Neural crest cell (in vitro differentiated cells): ENCODE results near the gene ADAM17. TPM values are rescaled to one million over a fixed set of nuclear protein-coding genes. Genes with fewer than 3 reads are reported as not detected.

Experiments
- DNase-seq: peaks from one replicate; pipeline ENCODE4 v3.0.0; 2021; ENCODE audit warnings: low read depth, mixed read lengths, low spot score
- H3K27ac Mint-ChIP-seq: one replicate; pipeline ENCODE4 v1.8.0; 2021; ENCODE audit warnings: mild to moderate bottlenecking, mixed read lengths; ENCODE audit not compliant: unreplicated experiment
- H3K27me3 Mint-ChIP-seq: 2 replicates; pipeline ENCODE4 v1.8.0; 2021; ENCODE audit warnings: low read depth, mild to moderate bottlenecking, mixed read lengths
- H3K36me3 Mint-ChIP-seq: 2 replicates; pipeline ENCODE4 v1.8.0; 2021; ENCODE audit warnings: low read depth, mild to moderate bottlenecking, mixed read lengths
- H3K4me1 Mint-ChIP-seq: 2 replicates; pipeline ENCODE4 v1.8.0; 2021; ENCODE audit warnings: mixed read lengths
- H3K4me3 Mint-ChIP-seq: one replicate; pipeline ENCODE4 v1.8.0; 2021; ENCODE audit warnings: mild to moderate bottlenecking, mixed read lengths
- H3K9me3 Mint-ChIP-seq: 2 replicates; pipeline ENCODE4 v1.8.0; 2021; ENCODE audit warnings: mixed read lengths
- CTCF ChIP-seq: fragments of 200-600 bp; sonication (generic); conservative IDR thresholded peaks from 2 replicates; pipeline ENCODE4 v1.5.0; 2021; ENCODE audit warnings: antibody characterized with exemption, mild to moderate bottlenecking
- total RNA-seq: library from RNA; stranded (reverse); gene quantifications from 2 replicates; pipeline ENCODE4 v1.2.1, GENCODE V29; 2021

ADAM17 gene
- total RNA-seq, 1 donor from 2014 or later, result 39.6 TPM

- Mint-ChIP-seq H3K4me1 (no peaks in the 10 kb centered on the region), H3K27me3 (no peaks in the 10 kb centered on the region), H3K36me3 (peaks cover 20% of the 10 kb centered on the region), H3K9me3 (no peaks in the 10 kb centered on the region), H3K4me3 (no peak overlapping the region), H3K27ac (no peak overlapping the region)
- DNase-seq, result no peak
- no peak for TF ChIP-seq CTCF
Observed at GRCh38 chr2:9443526-9443925, 112.1 kb downstream of the ADAM17 start.

- Mint-ChIP-seq H3K27me3 (no peaks in the 10 kb centered on the region), H3K4me1 (no peaks in the 10 kb centered on the region), H3K4me3 (no peak overlapping the region), H3K9me3 (no peaks in the 10 kb centered on the region), H3K27ac (no peak overlapping the region), H3K36me3 (peaks cover 26% of the 10 kb centered on the region)
- no peak for DNase-seq
- no peak for TF ChIP-seq CTCF
Observed at GRCh38 chr2:9441556-9441955, 114.1 kb downstream of the ADAM17 start.

DNA sequence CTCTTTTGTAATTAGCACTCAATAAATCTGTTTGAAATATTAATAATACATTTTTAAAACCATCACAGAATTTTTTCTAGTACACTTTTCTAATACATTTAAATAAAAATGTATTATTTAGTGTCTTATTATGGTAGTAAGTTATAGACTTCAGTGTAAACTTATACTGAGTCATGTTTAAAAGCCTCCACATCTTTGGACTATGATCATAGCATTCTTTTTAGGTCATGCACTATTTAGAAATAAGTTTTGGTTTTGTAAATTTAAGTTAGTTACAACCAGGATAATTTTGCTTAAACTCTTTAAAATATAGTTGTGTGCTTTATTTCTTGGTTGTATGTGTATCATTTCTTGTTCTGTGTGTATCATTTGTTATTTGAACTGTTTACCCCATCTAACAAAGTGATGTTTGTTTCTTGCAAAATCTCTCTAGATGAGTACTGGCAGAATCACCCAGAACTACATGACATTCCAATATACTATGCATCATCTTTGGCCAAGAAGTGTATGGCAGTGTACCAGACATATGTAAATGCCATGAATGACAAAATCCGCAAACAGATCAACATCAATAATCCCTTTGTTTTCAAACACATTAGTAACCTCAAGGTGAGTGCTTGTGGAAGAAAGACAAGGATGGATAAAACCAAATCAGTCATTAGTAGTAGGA is 115.4 kb downstream of the ADAM17 start:
- Mint-ChIP-seq H3K36me3 (peaks cover 22% of the 10 kb centered on the region), H3K27ac (no peak overlapping the region)

GRCh38 chr2:9439536-9439935 is 116.1 kb downstream of the ADAM17 start:
- no peaks in the 10 kb centered on the region for H3K27me3 Mint-ChIP-seq
- no peaks in the 10 kb centered on the region for H3K9me3 Mint-ChIP-seq
- H3K4me3 Mint-ChIP-seq, result no peak overlapping the region
- H3K27ac Mint-ChIP-seq, result no peak overlapping the region
- H3K36me3 Mint-ChIP-seq, result peaks cover 21% of the 10 kb centered on the region
- DNase-seq, result no peak
- H3K4me1 Mint-ChIP-seq, result no peaks in the 10 kb centered on the region
- no peak for TF ChIP-seq CTCF

More for the DNA sequence above, 115.4 kb downstream of the ADAM17 start:
- no peak for DNase-seq
- Mint-ChIP-seq H3K4me1 (no peaks in the 10 kb centered on the region), H3K27me3 (no peaks in the 10 kb centered on the region), H3K9me3 (no peaks in the 10 kb centered on the region), H3K4me3 (no peak overlapping the region)
- TF ChIP-seq CTCF, result no peak

Other genes with a start within 250 kb of the ADAM17 start
- gene ITGB1BP1, start 132.3 kb downstream of the ADAM17 start, total RNA-seq, result 59.3 and 61.2 TPM in 2 replicates
- gene CPSF3, start 132.2 kb downstream of the ADAM17 start, total RNA-seq, result 84.8 and 86.4 TPM in 2 replicates
- 38.6 and 42.7 TPM in 2 replicates for gene IAH1, start 81.3 kb downstream of the ADAM17 start, total RNA-seq
- 503 and 518 TPM in 2 replicates for gene YWHAQ, start 75.2 kb upstream of the ADAM17 start, total RNA-seq